GM23248 (cell line): ENCODE measurements around the gene MIAT. TPM values are rescaled to one million over a fixed set of nuclear protein-coding genes. Genes with fewer than 3 reads are reported as not detected.

ENCODE experiments used
- DNase-seq: peaks from one replicate; pipeline ENCODE4 v3.0.0-alpha.2; 2015
- H2AFZ ChIP-seq: fragments of 200-600 bp; sonication (generic); 2 replicates; pipeline ENCODE4 v1.6.1; 2016; ENCODE audit warnings: antibody characterized with exemption
- H3F3A ChIP-seq: fragments of 200-600 bp; sonication (generic); 2 replicates; pipeline ENCODE4 v1.6.1; 2016; ENCODE audit warnings: mild to moderate bottlenecking, antibody characterized with exemption, mixed run types; ENCODE audit not compliant: insufficient read depth
- H3K27ac ChIP-seq: fragments of 200-600 bp; sonication (generic); 2 replicates; pipeline ENCODE4 v1.5.1; 2016; ENCODE audit warnings: mild to moderate bottlenecking
- H3K27me3 ChIP-seq: fragments of 200-600 bp; sonication (generic); replicated peaks from 2 replicates; pipeline ENCODE4 v1.6.1; 2016; ENCODE audit warnings: mild to moderate bottlenecking; ENCODE audit not compliant: insufficient read depth
- H3K36me3 ChIP-seq: fragments of 200-600 bp; sonication (generic); 2 replicates; pipeline ENCODE4 v1.6.1; 2016; ENCODE audit warnings: low read depth, mild to moderate bottlenecking
- H3K4me1 ChIP-seq: fragments of 200-600 bp; sonication (generic); 2 replicates; pipeline ENCODE4 v1.6.1; 2016; ENCODE audit warnings: mild to moderate bottlenecking; ENCODE audit not compliant: insufficient read depth
- H3K4me2 ChIP-seq: fragments of 200-600 bp; sonication (generic); one replicate; pipeline ENCODE4 v1.6.1; 2016; ENCODE audit warnings: mild to moderate bottlenecking; ENCODE audit not compliant: unreplicated experiment
- H3K4me3 ChIP-seq: fragments of 200-600 bp; sonication (generic); 2 replicates; pipeline ENCODE4 v1.5.1; 2016; ENCODE audit warnings: mild to moderate bottlenecking
- H3K79me2 ChIP-seq: fragments of 200-600 bp; sonication (generic); 2 replicates; pipeline ENCODE4 v1.6.1; 2016; ENCODE audit warnings: mild to moderate bottlenecking; ENCODE audit not compliant: insufficient read depth
- H3K9ac ChIP-seq: fragments of 200-600 bp; sonication (generic); 2 replicates; pipeline ENCODE4 v1.6.1; 2016; ENCODE audit warnings: mild to moderate bottlenecking
- H3K9me2 ChIP-seq: fragments of 200-600 bp; sonication (generic); 2 replicates; pipeline ENCODE4 v1.6.1; 2016; ENCODE audit warnings: mixed run types, mild to moderate bottlenecking, moderate library complexity; ENCODE audit not compliant: insufficient read depth
- H3K9me3 ChIP-seq: fragments of 200-600 bp; sonication (generic); one replicate; pipeline ENCODE4 v1.6.1; 2017; ENCODE audit warnings: low read depth
- H4K20me1 ChIP-seq: fragments of 200-600 bp; sonication (generic); 2 replicates; pipeline ENCODE4 v1.6.0; 2016; ENCODE audit not compliant: insufficient read depth
- EZH2 ChIP-seq: fragments of 200-600 bp; sonication (generic); IDR thresholded peaks from 2 replicates; pipeline ENCODE4 v1.6.1; 2018; ENCODE audit warnings: antibody characterized with exemption, mild to moderate bottlenecking; ENCODE audit not compliant: insufficient read depth, poor library complexity, severe bottlenecking
- EZH2phosphoT487 ChIP-seq: fragments of 200-600 bp; sonication (generic); IDR thresholded peaks from 2 replicates; pipeline ENCODE4 v1.6.1; 2018; ENCODE audit warnings: antibody characterized with exemption, moderate library complexity, mild to moderate bottlenecking, low read depth; ENCODE audit not compliant: insufficient read depth
- WGBS, 2 experiments: methylation state at CpG; one replicate each; pipeline ENCODE4 v1.1.6; 2015 to 2017; ENCODE audit warnings: low lambda C conversion rate in 2 of 2, low coverage in 1 of 2; ENCODE audit errors: missing lambda C conversion rate in 2 of 2; 5-methylcytosine and 5-hydroxymethylcytosine counted together
- in situ Hi-C: fragments of 300-500 bp; cut with MboI; formaldehyde crosslinking; loops from 2 replicates; pipeline ENCODE4 v1.15.0; 2020
- polyA plus RNA-seq: library from polyadenylated mRNA; unstranded; fragments of >200 nt; fragmentation: Nextera tagmentation; extraction: Ambion mirVana; gene quantifications from 2 replicates; pipeline ENCODE4 v1.2.1, GENCODE V29; 2016
- total RNA-seq: library from RNA; depleted of rRNA; stranded (reverse); fragments of >200 nt; shearing (Covaris generic); gene quantifications from 2 replicates; pipeline ENCODE4 v1.2.3, GENCODE V29; 2014; rRNA removed

MIAT gene
- 0.43 and 0.63 TPM in 2 replicates for total RNA-seq
- 0.05 and 0.23 TPM in 2 replicates for polyA plus RNA-seq

GRCh38 chr22:26656891-26657851 is at the start of gene MIAT:
MIAT (plus strand) TSS chr22:26657588.
- Histone ChIP-seq H3K9me3 (no peaks in the 10 kb centered on the region), H2AFZ (peak within 1 kb of the TSS; percentile 63), H3K4me3 (peak within 1 kb of the TSS; percentile 59), H3F3A (no peaks in the 10 kb centered on the region), H3K4me2 (peak within 1 kb of the TSS; percentile 74), H3K79me2 (no peaks in the 10 kb centered on the region), H3K9ac (peak within 1 kb of the TSS; percentile 44; the same call in 1 of the 2 replicates), H4K20me1 (no peaks in the 10 kb centered on the region), H3K27me3 (peaks cover 45% of the 10 kb centered on the region), H3K36me3 (no peaks in the 10 kb centered on the region), H3K9me2 (no peaks in the 10 kb centered on the region), H3K27ac (no peak within 1 kb of the TSS), H3K4me1 (peaks cover 10% of the 10 kb centered on the region; the same call in 1 of the 2 replicates)
- WGBS, 2 experiments: 5 to 7% methylated on average over 48 to 60 of the region's 62 CpGs
- peak; percentile 64 for DNase-seq
- in situ Hi-C loops: no loop called here
- TF ChIP-seq EZH2: peak; percentile 85
- TF ChIP-seq EZH2phosphoT487: no peak

DNA sequence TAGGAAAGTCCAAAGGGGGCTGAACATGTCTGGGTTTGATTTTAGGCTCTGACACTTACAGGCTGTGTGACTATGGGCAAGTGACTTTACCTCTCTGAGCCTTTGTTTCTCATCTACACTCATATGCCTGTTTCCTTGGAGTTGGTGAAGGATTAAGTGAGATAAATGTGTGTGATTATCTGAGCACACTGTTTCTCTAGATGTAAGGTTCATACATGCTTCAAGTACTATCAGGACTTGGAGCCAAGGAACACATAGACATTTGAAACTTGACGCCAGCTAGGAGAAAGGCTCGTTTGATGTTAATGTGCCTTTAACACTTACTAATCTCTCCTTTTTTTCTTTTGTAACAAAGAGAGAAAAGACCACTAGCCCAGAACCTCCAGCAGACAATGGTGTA is 49.3 kb upstream of the MIAT start:
- Histone ChIP-seq H3F3A (no peaks in the 10 kb centered on the region), H4K20me1 (no peaks in the 10 kb centered on the region), H3K9me3 (no peaks in the 10 kb centered on the region), H3K36me3 (no peaks in the 10 kb centered on the region), H3K27me3 (no peaks in the 10 kb centered on the region), H3K9me2 (no peaks in the 10 kb centered on the region), H3K79me2 (no peaks in the 10 kb centered on the region), H3K27ac (no peak overlapping the region), H3K4me3 (no peak overlapping the region), H3K4me1 (peaks cover 11% of the 10 kb centered on the region), H2AFZ (no peak overlapping the region), H3K9ac (no peak overlapping the region), H3K4me2 (no peak overlapping the region)
- in situ Hi-C loops: no loop called here
- TF ChIP-seq EZH2: no peak
- TF ChIP-seq EZH2phosphoT487: no peak
- 57 to 63% methylated on average over 2 of the region's 2 CpGs for WGBS, 2 experiments
- no peak for DNase-seq

GRCh38 chr22:26609287-26609686 is 48.1 kb upstream of the MIAT start:
- in situ Hi-C loops: no loop called here
- TF ChIP-seq EZH2 (no peak), EZH2phosphoT487 (no peak)
- WGBS, 2 experiments: 67 to 79% methylated on average over 2 of the region's 2 CpGs

GRCh38 chr22:26610072-26610958 is 47.1 kb upstream of the MIAT start:
- Histone ChIP-seq H3K4me2 (peak overlapping the region; percentile 5), H3K27ac (peak overlapping the region; percentile 23), H3F3A (no peaks in the 10 kb centered on the region), H4K20me1 (no peaks in the 10 kb centered on the region), H3K9ac (no peak overlapping the region), H2AFZ (0 out of 2 replicates have a peak overlapping the region, but pooled peaks have one; percentile 3), H3K4me1 (peaks cover 11% of the 10 kb centered on the region), H3K4me3 (no peak overlapping the region), H3K9me3 (no peaks in the 10 kb centered on the region), H3K9me2 (no peaks in the 10 kb centered on the region), H3K27me3 (0 out of 2 replicates have a peak, but pooled peaks cover 7% of the 10 kb centered on the region), H3K36me3 (no peaks in the 10 kb centered on the region), H3K79me2 (no peaks in the 10 kb centered on the region)
- TF ChIP-seq EZH2phosphoT487 (no peak), EZH2 (no peak)
- in situ Hi-C loops: no loop called here
- 35 to 37% methylated on average over 12 of the region's 12 CpGs for WGBS, 2 experiments
- peak; percentile 93 for DNase-seq

More at GRCh38 chr22:26609287-26609686, 48.1 kb upstream of the MIAT start:
- Histone ChIP-seq H3K27me3 (0 out of 2 replicates have a peak, but pooled peaks cover 2% of the 10 kb centered on the region), H3K36me3 (no peaks in the 10 kb centered on the region), H3K79me2 (no peaks in the 10 kb centered on the region), H3K4me3 (no peak overlapping the region), H3K27ac (no peak overlapping the region), H3F3A (no peaks in the 10 kb centered on the region), H3K9me2 (no peaks in the 10 kb centered on the region), H3K4me2 (no peak overlapping the region), H2AFZ (no peak overlapping the region), H3K9me3 (no peaks in the 10 kb centered on the region), H3K9ac (no peak overlapping the region), H4K20me1 (no peaks in the 10 kb centered on the region), H3K4me1 (peaks cover 11% of the 10 kb centered on the region)
- no peak for DNase-seq
